GM13977 (cell line): ENCODE results near the gene MRPS34.

Source experiments
- DNase-seq: peaks from one replicate; pipeline ENCODE4 v3.0.0; 2012; ENCODE audit warnings: low spot score
- CTCF ChIP-seq: IDR thresholded peaks from 2 replicates; pipeline ENCODE4 v1.5.1; 2012; ENCODE audit warnings: mild to moderate bottlenecking, control low read depth; ENCODE audit not compliant: insufficient read depth; ENCODE audit errors: extremely low read depth, missing control alignments
- in situ Hi-C: fragments of 300-500 bp; cut with MboI; formaldehyde crosslinking; loops from one replicate; pipeline ENCODE4 v1.12.0; 2022; ENCODE audit warnings: low sequenced_read_pairs, low pct_unique_long_range_greater_than_20kb, mixed read lengths, inconsistent platforms; ENCODE audit not compliant: unreplicated experiment

The MRPS34 gene

GRCh38 chr16:1760911-1761310 lies 12.0 kb downstream of the MRPS34 start:
- in situ Hi-C loops: no loop called here
- TF ChIP-seq CTCF: no peak
- DNase-seq: no peak

GRCh38 chr16:1759511-1759910 lies 13.4 kb downstream of the MRPS34 start:
- no peak for TF ChIP-seq CTCF
- DNase-seq: no peak
- in situ Hi-C loops: no loop called here

- in situ Hi-C loops: no loop called here
- TF ChIP-seq CTCF: no peak
- no peak for DNase-seq
These were observed 14.0 kb downstream of the MRPS34 start for GRCh38 chr16:1758923-1759322.

GRCh38 chr16:1757714-1758461 lies 15.0 kb downstream of the MRPS34 start:
- in situ Hi-C loops: no loop called here
- no peak for TF ChIP-seq CTCF
- DNase-seq: no peak

GRCh38 chr16:1754204-1754603 lies 18.7 kb downstream of the MRPS34 start:
- no peak for DNase-seq
- no peak for TF ChIP-seq CTCF
- in situ Hi-C loops: no loop called here

GRCh38 chr16:1752853-1753252 lies 20.1 kb downstream of the MRPS34 start:
- in situ Hi-C loops: no loop called here
- no peak for TF ChIP-seq CTCF
- DNase-seq: no peak
